Measurements from ENCODE around the gene SMAP2. TPM values are rescaled to one million over a fixed set of nuclear protein-coding genes. Genes with fewer than 3 reads are reported as not detected.

The SMAP2 gene
- polyA plus RNA-seq, 1 donor (not counting 4 experiments of a cell fraction or from before 2014, with no cell fraction given): 13.2 TPM

DNA sequence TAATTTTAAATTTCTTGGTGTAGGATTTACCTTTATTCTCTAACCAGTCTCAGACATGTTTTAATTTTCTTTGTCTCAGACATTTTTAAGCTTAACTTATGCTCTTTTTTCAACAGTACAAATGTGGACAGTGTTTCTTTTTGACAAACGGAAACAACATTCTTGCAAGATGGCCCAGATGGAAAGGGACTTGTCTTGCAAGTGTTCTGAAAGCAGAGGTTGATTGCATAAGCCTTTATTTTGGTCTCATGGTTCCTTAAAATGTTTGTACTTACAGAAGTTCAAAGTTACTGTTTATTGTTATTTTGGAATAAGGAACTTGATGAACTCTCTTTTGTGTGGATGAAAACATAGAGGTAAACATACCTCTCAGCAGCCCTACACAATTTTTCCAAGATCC is 22.9 kb downstream of the SMAP2 start:
- no peaks in the 10 kb centered on the region for H3K4me1 ChIP-seq (ENCODE audit: control insufficient read depth, extremely low read depth, insufficient read depth, low read length)
- no peaks in the 10 kb centered on the region for H3K9me3 ChIP-seq (ENCODE audit: control insufficient read depth, low read depth, low read length)
- no peak for DNase-seq (ENCODE audit: low read depth, low spot score)
- no peak overlapping the region for H2AFZ ChIP-seq (ENCODE audit: control insufficient read depth, low read length)
- H3K27me3 ChIP-seq (ENCODE audit: control insufficient read depth, extremely low read depth, insufficient read depth, low read length): no peaks in the 10 kb centered on the region
- dilution Hi-C loops (cut with MboI; ENCODE audit: extremely low pct_ligation_motif_present, low sequenced_read_pairs): no loop called here
- no peak overlapping the region for H3K9ac ChIP-seq (ENCODE audit: control insufficient read depth, extremely low read depth, insufficient read depth, low read length)
- H3K4me3 ChIP-seq (ENCODE audit: control insufficient read depth in 2 of 3, extremely low read depth in 1 of 3, insufficient read depth in 2 of 3, low read depth in 1 of 3, low read length in 3 of 3): no peak overlapping the region
- no peaks in the 10 kb centered on the region for H3K9me1 ChIP-seq (ENCODE audit: control insufficient read depth, extremely low read depth, insufficient read depth, low read length)
- no peak overlapping the region for H3K4me2 ChIP-seq (ENCODE audit: control insufficient read depth, extremely low read depth, insufficient read depth, low read depth, low read length)
- no peaks in the 10 kb centered on the region for H4K20me1 ChIP-seq (ENCODE audit: control insufficient read depth, extremely low read depth, insufficient read depth, low read length)
- H3K36me3 ChIP-seq (ENCODE audit: control insufficient read depth in 2 of 2, extremely low read depth in 1 of 2, insufficient read depth in 2 of 2, low read length in 2 of 2): no peaks in the 10 kb centered on the region
- peaks cover 5% of the 10 kb centered on the region for H3K79me2 ChIP-seq (ENCODE audit: control insufficient read depth, insufficient read depth, low read length)
- H3K27ac ChIP-seq (ENCODE audit: control insufficient read depth, insufficient read depth, low read length): no peak overlapping the region
- TF ChIP-seq, protein P1, sequence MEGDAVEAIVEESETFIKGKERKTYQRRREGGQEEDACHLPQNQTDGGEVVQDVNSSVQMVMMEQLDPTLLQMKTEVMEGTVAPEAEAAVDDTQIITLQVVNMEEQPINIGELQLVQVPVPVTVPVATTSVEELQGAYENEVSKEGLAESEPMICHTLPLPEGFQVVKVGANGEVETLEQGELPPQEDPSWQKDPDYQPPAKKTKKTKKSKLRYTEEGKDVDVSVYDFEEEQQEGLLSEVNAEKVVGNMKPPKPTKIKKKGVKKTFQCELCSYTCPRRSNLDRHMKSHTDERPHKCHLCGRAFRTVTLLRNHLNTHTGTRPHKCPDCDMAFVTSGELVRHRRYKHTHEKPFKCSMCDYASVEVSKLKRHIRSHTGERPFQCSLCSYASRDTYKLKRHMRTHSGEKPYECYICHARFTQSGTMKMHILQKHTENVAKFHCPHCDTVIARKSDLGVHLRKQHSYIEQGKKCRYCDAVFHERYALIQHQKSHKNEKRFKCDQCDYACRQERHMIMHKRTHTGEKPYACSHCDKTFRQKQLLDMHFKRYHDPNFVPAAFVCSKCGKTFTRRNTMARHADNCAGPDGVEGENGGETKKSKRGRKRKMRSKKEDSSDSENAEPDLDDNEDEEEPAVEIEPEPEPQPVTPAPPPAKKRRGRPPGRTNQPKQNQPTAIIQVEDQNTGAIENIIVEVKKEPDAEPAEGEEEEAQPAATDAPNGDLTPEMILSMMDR (optimal IDR thresholded peaks at IDR 0.05 in 1 of 3, IDR thresholded peaks at IDR 0.05 in 1 of 3, conservative IDR thresholded peaks at IDR 0.05 in 1 of 3; ENCODE audit: extremely low read depth in 1 of 3, insufficient read depth in 2 of 3, low read length in 3 of 3): no peak
- no peak for TF ChIP-seq EZH2 (IDR thresholded peaks at IDR 0.05; ENCODE audit: low read length)
- no peak for FAIRE-seq

DNA sequence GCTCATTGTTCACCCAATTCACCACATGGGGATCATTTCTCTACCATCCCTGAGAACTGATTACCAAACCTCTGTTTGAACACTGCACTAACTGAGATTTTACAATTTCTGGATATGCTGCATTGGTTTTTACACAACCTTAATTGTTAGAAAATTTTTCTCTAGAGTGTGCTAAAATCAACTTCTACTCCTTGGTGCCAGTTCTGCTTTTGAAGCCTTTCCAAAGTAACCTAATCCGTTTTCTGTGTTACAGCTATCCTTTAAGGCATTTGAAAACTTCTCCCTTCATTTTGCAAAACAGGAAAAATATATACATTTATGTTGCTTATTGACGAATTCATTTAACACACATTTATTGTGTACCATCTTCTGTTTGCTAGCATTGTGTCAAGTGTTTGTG is 23.7 kb downstream of the SMAP2 start:
- TF ChIP-seq, protein P1 (optimal IDR thresholded peaks at IDR 0.05 in 1 of 3, IDR thresholded peaks at IDR 0.05 in 1 of 3, conservative IDR thresholded peaks at IDR 0.05 in 1 of 3; ENCODE audit: extremely low read depth in 1 of 3, insufficient read depth in 2 of 3, low read length in 3 of 3): no peak
- TF ChIP-seq EZH2 (IDR thresholded peaks at IDR 0.05; ENCODE audit: low read length): no peak
- H2AFZ ChIP-seq (ENCODE audit: control insufficient read depth, low read length): no peak overlapping the region
- DNase-seq (ENCODE audit: low read depth, low spot score) (no peak), FAIRE-seq (no peak)
- peaks cover 5% of the 10 kb centered on the region for H3K79me2 ChIP-seq (ENCODE audit: control insufficient read depth, insufficient read depth, low read length)
- dilution Hi-C loops (cut with MboI; ENCODE audit: extremely low pct_ligation_motif_present, low sequenced_read_pairs): no loop called here
- H3K27me3 ChIP-seq (ENCODE audit: control insufficient read depth, extremely low read depth, insufficient read depth, low read length): no peaks in the 10 kb centered on the region
- H3K4me3 ChIP-seq (ENCODE audit: control insufficient read depth in 2 of 3, extremely low read depth in 1 of 3, insufficient read depth in 2 of 3, low read depth in 1 of 3, low read length in 3 of 3): no peak overlapping the region
- no peaks in the 10 kb centered on the region for H4K20me1 ChIP-seq (ENCODE audit: control insufficient read depth, extremely low read depth, insufficient read depth, low read length)
- H3K4me1 ChIP-seq (ENCODE audit: control insufficient read depth, extremely low read depth, insufficient read depth, low read length): no peaks in the 10 kb centered on the region
- no peaks in the 10 kb centered on the region for H3K9me3 ChIP-seq (ENCODE audit: control insufficient read depth, low read depth, low read length)
- H3K4me2 ChIP-seq (ENCODE audit: control insufficient read depth, extremely low read depth, insufficient read depth, low read depth, low read length): no peak overlapping the region
- no peaks in the 10 kb centered on the region for H3K36me3 ChIP-seq (ENCODE audit: control insufficient read depth in 2 of 2, extremely low read depth in 1 of 2, insufficient read depth in 2 of 2, low read length in 2 of 2)
- H3K27ac ChIP-seq (ENCODE audit: control insufficient read depth, insufficient read depth, low read length): no peak overlapping the region
- no peak overlapping the region for H3K9ac ChIP-seq (ENCODE audit: control insufficient read depth, extremely low read depth, insufficient read depth, low read length)
- H3K9me1 ChIP-seq (ENCODE audit: control insufficient read depth, extremely low read depth, insufficient read depth, low read length): no peaks in the 10 kb centered on the region

All from keratinocyte (primary cell).